ENCODE measurements around the gene TNS3.

DNA sequence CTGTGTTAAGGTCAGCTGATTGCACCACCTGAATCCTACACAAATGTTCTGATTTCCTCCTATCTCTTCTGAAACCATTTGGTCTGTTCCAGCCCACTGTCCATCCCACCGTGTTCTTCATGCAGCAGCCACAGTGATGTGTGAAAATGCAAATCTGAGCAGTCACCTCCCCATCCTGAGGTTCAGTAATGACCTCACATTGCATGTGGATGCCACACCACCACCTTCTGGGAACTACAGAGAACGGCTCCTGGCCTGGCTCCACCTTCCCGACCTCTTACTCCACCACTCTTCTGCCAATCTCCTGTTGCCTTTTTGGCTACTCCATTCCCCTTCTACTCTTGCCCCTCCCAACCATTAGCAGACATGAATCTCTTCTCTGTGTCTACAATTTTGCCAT, 244.4 kb downstream of the TNS3 start:
- TF ChIP-seq, protein P1, sequence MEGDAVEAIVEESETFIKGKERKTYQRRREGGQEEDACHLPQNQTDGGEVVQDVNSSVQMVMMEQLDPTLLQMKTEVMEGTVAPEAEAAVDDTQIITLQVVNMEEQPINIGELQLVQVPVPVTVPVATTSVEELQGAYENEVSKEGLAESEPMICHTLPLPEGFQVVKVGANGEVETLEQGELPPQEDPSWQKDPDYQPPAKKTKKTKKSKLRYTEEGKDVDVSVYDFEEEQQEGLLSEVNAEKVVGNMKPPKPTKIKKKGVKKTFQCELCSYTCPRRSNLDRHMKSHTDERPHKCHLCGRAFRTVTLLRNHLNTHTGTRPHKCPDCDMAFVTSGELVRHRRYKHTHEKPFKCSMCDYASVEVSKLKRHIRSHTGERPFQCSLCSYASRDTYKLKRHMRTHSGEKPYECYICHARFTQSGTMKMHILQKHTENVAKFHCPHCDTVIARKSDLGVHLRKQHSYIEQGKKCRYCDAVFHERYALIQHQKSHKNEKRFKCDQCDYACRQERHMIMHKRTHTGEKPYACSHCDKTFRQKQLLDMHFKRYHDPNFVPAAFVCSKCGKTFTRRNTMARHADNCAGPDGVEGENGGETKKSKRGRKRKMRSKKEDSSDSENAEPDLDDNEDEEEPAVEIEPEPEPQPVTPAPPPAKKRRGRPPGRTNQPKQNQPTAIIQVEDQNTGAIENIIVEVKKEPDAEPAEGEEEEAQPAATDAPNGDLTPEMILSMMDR (IDR thresholded peaks at IDR 0.05): no peak
- TF ChIP-seq POLR2A (IDR thresholded peaks at IDR 0.05): no peak
